ENCODE results near the gene EXTL1. TPM values are rescaled to one million over a fixed set of nuclear protein-coding genes. Genes with fewer than 3 reads are reported as not detected.
A peak's percentile ranks its signal among the peaks of the same experiment; 100 is the strongest.

Gene EXTL1
- polyA plus RNA-seq, 1 of the 3 experiments (the other 2 are of a cell fraction), result 0.58 TPM

GRCh38 chr1:26046246-26047095 lies 24.9 kb downstream of the EXTL1 start:
- Histone ChIP-seq H3F3A (replicated peaks; ENCODE audit: insufficient read depth) (no peaks in the 10 kb centered on the region), H3K27ac (ENCODE audit: low read depth in 2 of 2, low read length in 1 of 2) (no peak overlapping the region), H3K79me2 (ENCODE audit: insufficient read depth) (no peaks in the 10 kb centered on the region), H4K20me1 (ENCODE audit: insufficient read depth) (no peaks in the 10 kb centered on the region), H3K4me1 (ENCODE audit: control insufficient read depth in 1 of 2, insufficient read depth in 2 of 2, low read depth in 1 of 2, low read length in 1 of 2) (no peaks in the 10 kb centered on the region; a peak in 1 of 4 replicates), H3K9ac (no peak overlapping the region), H3K4me2 (peak overlapping the region; percentile 15; the same call in 1 of the 2 replicates), H3K36me3 (replicated peaks in 1 of 2; ENCODE audit: control insufficient read depth in 1 of 2, insufficient read depth in 2 of 2, low read length in 1 of 2) (no peaks in the 10 kb centered on the region), H3K9me3 (no peaks in the 10 kb centered on the region), H3K4me3 (ENCODE audit: low read depth in 2 of 2, low read length in 1 of 2) (no peak overlapping the region), H3K27me3 (ENCODE audit: insufficient read depth) (peaks cover 75% of the 10 kb centered on the region), H2AFZ (ENCODE audit: low read depth) (no peak overlapping the region), H3K9me2 (no peaks in the 10 kb centered on the region)
- ChIA-PET POLR2A (no interaction called here), CTCF (interaction anchor here (1.4 to 4.1 kb wide), 4 partner anchors 10 to 117 kb away, joined by 3 to 19 read pairs (median 10); no protein-coding TSS in a partner anchor)
- TF ChIP-seq FOXJ3 (CRISPR knock-in tag; IDR thresholded peaks at IDR 0.05) (no peak), ELF1 (IDR thresholded peaks at IDR 0.05) (no peak), MAX (IDR thresholded peaks at IDR 0.05; ENCODE audit: low read depth) (no peak), RXRA (IDR thresholded peaks at IDR 0.05; ENCODE audit: borderline replicate concordance, low read depth) (no peak), USF1 (IDR thresholded peaks at IDR 0.05; ENCODE audit: borderline replicate concordance, low read depth) (no peak), CHD2 (IDR thresholded peaks at IDR 0.05; ENCODE audit: low read length, partially characterized antibody) (no peak), NRF1 (IDR thresholded peaks at IDR 0.05; ENCODE audit: low read depth, low read length) (no peak), JUND (IDR thresholded peaks at IDR 0.05) (no peak), MEF2A (IDR thresholded peaks at IDR 0.05; ENCODE audit: borderline replicate concordance, low read depth) (no peak), GABPA (IDR thresholded peaks at IDR 0.05; ENCODE audit: low read depth) (no peak), TEAD4 (IDR thresholded peaks at IDR 0.05; ENCODE audit: borderline replicate concordance, insufficient read depth) (no peak), SIN3A (IDR thresholded peaks at IDR 0.05; ENCODE audit: borderline replicate concordance, low read depth, low read length) (no peak), FOXM1 (IDR thresholded peaks at IDR 0.05; ENCODE audit: low read depth) (no peak), RCOR1 (IDR thresholded peaks at IDR 0.05; ENCODE audit: low read length) (no peak), NFIC (IDR thresholded peaks at IDR 0.05; ENCODE audit: borderline replicate concordance) (no peak), RAD21 (IDR thresholded peaks at IDR 0.05; ENCODE audit: low read length) (no peak), YY1 (IDR thresholded peaks at IDR 0.05; ENCODE audit: low read depth) (no peak)
- DNase-seq, result peak; percentile 45
- WGBS (ENCODE audit: low lambda C conversion rate), result 16% methylated on average over 14 of the region's 57 CpGs

- Histone ChIP-seq H3K27ac (ENCODE audit: low read depth in 2 of 2, low read length in 1 of 2) (no peak overlapping the region), H3K9me3 (no peaks in the 10 kb centered on the region), H3K4me1 (ENCODE audit: control insufficient read depth in 1 of 2, insufficient read depth in 2 of 2, low read depth in 1 of 2, low read length in 1 of 2) (no peaks in the 10 kb centered on the region; a peak in 1 of 4 replicates), H4K20me1 (ENCODE audit: insufficient read depth) (no peaks in the 10 kb centered on the region), H3K79me2 (ENCODE audit: insufficient read depth) (no peaks in the 10 kb centered on the region), H2AFZ (ENCODE audit: low read depth) (no peak overlapping the region), H3K9ac (no peak overlapping the region), H3K4me2 (no peak overlapping the region), H3K36me3 (replicated peaks in 1 of 2; ENCODE audit: control insufficient read depth in 1 of 2, insufficient read depth in 2 of 2, low read length in 1 of 2) (no peaks in the 10 kb centered on the region), H3K27me3 (ENCODE audit: insufficient read depth) (peaks cover 71% of the 10 kb centered on the region), H3F3A (replicated peaks; ENCODE audit: insufficient read depth) (no peaks in the 10 kb centered on the region), H3K4me3 (ENCODE audit: low read depth in 2 of 2, low read length in 1 of 2) (no peak overlapping the region), H3K9me2 (no peaks in the 10 kb centered on the region)
- 50% methylated on average over 6 of the region's 7 CpGs for WGBS (ENCODE audit: low lambda C conversion rate)
- no peak for DNase-seq
- ChIA-PET POLR2A (no interaction called here), CTCF (interaction anchor here (1.1 to 4.1 kb wide), 2 partner anchors 13 to 97 kb away, joined by 6 to 19 read pairs; no protein-coding TSS in a partner anchor)
- TF ChIP-seq JUND (IDR thresholded peaks at IDR 0.05), result no peak
- TF ChIP-seq CTCF (IDR thresholded peaks at IDR 0.05), result no peak
- TF ChIP-seq MAX (IDR thresholded peaks at IDR 0.05; ENCODE audit: low read depth), result no peak
These were observed 25.8 kb downstream of the EXTL1 start for GRCh38 chr1:26047278-26047874.

Data from SK-N-SH (cell line).